Measurements from ENCODE around the gene TMEM151B.

GRCh38 chr6:44352259-44352658 is 82.0 kb downstream of the TMEM151B start:
- TF ChIP-seq EP300 (IDR thresholded peaks at IDR 0.05; ENCODE audit: low read depth) (no peak), CTCF (IDR thresholded peaks at IDR 0.05) (no peak), POLR2A (IDR thresholded peaks at IDR 0.05) (no peak), POLR2AphosphoS5 (IDR thresholded peaks at IDR 0.05) (no peak)

Data from transverse colon (tissue), 4 donors.